ENCODE data around the gene SIM1.

Gene SIM1

DNA sequence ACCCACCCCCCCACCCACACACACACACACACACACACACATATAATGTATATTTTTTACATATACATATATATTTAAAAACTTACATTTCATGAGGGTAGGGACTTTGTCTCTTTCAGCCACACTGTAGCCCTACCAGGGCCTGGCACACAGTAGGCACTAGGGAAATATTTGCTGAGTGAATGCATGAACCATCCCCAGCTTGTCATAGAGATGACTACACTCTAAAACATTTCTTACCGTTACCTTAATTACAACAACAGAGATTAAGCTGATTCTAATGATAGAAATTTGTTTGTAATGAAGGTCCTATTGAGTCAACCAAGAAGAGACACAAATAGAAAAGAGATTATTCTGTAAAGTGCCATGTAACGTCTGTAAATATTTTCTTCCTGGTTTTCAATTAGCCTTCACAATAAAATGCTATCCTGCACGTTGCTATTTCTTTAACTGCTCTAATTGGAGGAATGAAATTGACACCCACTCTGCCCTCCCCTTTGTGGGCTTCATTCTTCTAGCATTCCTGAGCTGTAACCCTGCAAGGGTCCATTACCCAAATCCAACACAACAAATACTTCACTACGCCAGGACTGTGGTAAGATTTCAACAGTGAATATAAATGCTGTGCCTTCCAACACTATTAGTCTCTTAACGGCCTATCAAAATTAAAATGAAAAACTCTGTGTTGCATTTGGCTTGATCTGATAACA, 30.8 kb downstream of the SIM1 start:
- DNase-seq (ENCODE audit: insufficient read length) = no peak
- TF ChIP-seq POLR2A (IDR thresholded peaks at IDR 0.05; ENCODE audit: low read depth, low read length) (no peak), TAF1 (IDR thresholded peaks at IDR 0.05; ENCODE audit: borderline replicate concordance, low read depth, low read length) (no peak), POLR2AphosphoS5 (IDR thresholded peaks at IDR 0.05; ENCODE audit: low read depth, low read length) (no peak)
- FAIRE-seq = no peak

GRCh38 chr6:100432136-100432535, 32.6 kb downstream of the SIM1 start:
- TF ChIP-seq POLR2A (IDR thresholded peaks at IDR 0.05; ENCODE audit: low read depth, low read length) (no peak), POLR2AphosphoS5 (IDR thresholded peaks at IDR 0.05; ENCODE audit: low read depth, low read length) (no peak), TAF1 (IDR thresholded peaks at IDR 0.05; ENCODE audit: borderline replicate concordance, low read depth, low read length) (no peak)
- no peak for FAIRE-seq
- DNase-seq (ENCODE audit: insufficient read length) = no peak

DNA sequence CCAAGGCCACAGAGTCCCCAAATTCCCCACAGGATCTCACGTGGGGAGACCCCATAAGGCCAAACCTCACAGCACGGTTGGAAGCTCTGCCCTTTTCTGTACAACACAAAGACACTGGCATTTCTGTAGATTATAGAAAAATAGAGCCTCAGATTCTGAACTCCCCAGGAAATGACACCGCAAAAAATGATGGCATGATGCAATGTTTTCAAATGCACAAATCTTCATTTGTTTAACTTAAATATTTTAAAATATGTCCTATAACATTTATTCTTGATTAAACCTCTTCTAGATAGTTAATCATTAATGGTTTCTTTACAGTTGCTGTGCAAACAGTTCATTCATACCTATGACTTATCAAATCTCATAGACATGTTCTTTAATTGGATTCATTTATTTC, 33.8 kb downstream of the SIM1 start:
- DNase-seq (ENCODE audit: insufficient read length) = no peak
- FAIRE-seq = no peak
- TF ChIP-seq POLR2AphosphoS5 (IDR thresholded peaks at IDR 0.05; ENCODE audit: low read depth, low read length) (no peak), POLR2A (IDR thresholded peaks at IDR 0.05; ENCODE audit: low read depth, low read length) (no peak), TAF1 (IDR thresholded peaks at IDR 0.05; ENCODE audit: borderline replicate concordance, low read depth, low read length) (no peak)

DNA sequence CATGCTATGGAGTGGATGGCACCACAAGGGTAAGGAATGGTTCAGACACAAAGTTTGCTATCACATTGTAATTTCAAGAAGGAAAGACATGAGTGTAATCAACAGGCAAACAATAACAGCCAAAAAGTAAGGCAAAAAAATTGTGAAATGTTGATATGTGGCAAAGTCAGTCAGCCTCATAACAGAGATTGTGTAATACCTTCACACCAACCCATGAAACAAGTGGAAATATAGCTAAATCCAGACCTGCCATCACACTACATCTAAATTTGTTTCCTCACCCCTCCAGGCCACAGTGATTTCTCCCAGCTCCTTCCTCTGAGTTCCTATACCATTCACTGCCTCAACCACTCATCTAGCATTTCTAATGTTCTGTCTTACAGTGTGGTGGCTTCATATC, 37.3 kb downstream of the SIM1 start:
- FAIRE-seq (no peak), DNase-seq (ENCODE audit: insufficient read length) (no peak)
- TF ChIP-seq POLR2A (IDR thresholded peaks at IDR 0.05; ENCODE audit: low read depth, low read length) (no peak), TAF1 (IDR thresholded peaks at IDR 0.05; ENCODE audit: borderline replicate concordance, low read depth, low read length) (no peak), POLR2AphosphoS5 (IDR thresholded peaks at IDR 0.05; ENCODE audit: low read depth, low read length) (no peak)

- TF ChIP-seq POLR2AphosphoS5 (IDR thresholded peaks at IDR 0.05; ENCODE audit: low read depth, low read length) (no peak), TAF1 (IDR thresholded peaks at IDR 0.05; ENCODE audit: borderline replicate concordance, low read depth, low read length) (no peak), POLR2A (IDR thresholded peaks at IDR 0.05; ENCODE audit: low read depth, low read length) (no peak)
- FAIRE-seq = no peak
- DNase-seq (ENCODE audit: insufficient read length) = no peak
Observed at GRCh38 chr6:100426744-100427338, 37.9 kb downstream of the SIM1 start.

- no peak for FAIRE-seq
- no peak for DNase-seq (ENCODE audit: insufficient read length)
- TF ChIP-seq POLR2A (IDR thresholded peaks at IDR 0.05; ENCODE audit: low read depth, low read length) = no peak
- no peak for TF ChIP-seq TAF1 (IDR thresholded peaks at IDR 0.05; ENCODE audit: borderline replicate concordance, low read depth, low read length)
- TF ChIP-seq POLR2AphosphoS5 (IDR thresholded peaks at IDR 0.05; ENCODE audit: low read depth, low read length) = no peak
Observed at GRCh38 chr6:100426241-100426640, 38.5 kb downstream of the SIM1 start.

DNA sequence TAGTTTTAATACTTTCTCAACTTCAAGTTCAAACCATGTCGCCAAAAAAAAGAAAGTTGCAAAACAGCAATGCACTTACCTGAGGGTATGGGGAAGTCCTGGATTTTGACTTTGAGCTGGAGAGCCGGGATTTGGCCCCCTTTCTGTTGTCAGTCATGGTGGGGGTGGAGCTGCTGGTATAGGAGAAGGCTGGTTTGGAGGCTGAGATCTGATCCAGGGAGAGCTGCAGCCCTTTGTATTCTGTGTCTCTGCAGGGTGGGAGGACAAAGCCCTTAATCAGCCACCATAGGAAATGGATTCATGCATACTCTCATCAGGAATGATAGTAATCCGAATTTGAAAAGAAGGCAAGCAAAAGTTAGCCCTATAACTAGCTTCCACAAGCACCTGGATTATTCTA, 44.0 kb downstream of the SIM1 start:
- DNase-seq (ENCODE audit: insufficient read length) (no peak), FAIRE-seq (no peak)
- TF ChIP-seq POLR2A (IDR thresholded peaks at IDR 0.05; ENCODE audit: low read depth, low read length) (no peak), TAF1 (IDR thresholded peaks at IDR 0.05; ENCODE audit: borderline replicate concordance, low read depth, low read length) (no peak), POLR2AphosphoS5 (IDR thresholded peaks at IDR 0.05; ENCODE audit: low read depth, low read length) (no peak)

- DNase-seq (ENCODE audit: insufficient read length) = no peak
- TF ChIP-seq POLR2A (IDR thresholded peaks at IDR 0.05; ENCODE audit: low read depth, low read length) (no peak), POLR2AphosphoS5 (IDR thresholded peaks at IDR 0.05; ENCODE audit: low read depth, low read length) (no peak), TAF1 (IDR thresholded peaks at IDR 0.05; ENCODE audit: borderline replicate concordance, low read depth, low read length) (no peak)
- no peak for FAIRE-seq
Observed at GRCh38 chr6:100417036-100417435, 47.7 kb downstream of the SIM1 start.

DNA sequence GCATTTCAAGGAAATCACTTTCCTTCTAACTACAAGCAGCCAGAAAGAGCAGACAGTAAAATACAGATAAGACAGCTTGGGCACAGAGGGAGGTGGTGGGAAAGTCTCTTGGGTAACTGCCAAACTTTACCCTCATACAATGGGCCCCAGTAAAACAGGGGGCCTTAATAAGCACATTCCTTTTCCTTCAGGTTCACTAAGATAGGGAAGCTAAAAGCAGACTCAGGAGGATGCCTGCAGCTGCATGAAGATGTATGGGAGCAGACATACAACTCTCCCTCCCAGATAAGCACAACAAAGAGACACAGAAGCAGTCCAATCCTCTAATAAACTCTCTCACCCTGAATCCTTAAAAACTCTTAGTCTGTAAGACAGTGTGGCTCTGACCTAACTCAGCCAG, 49.0 kb downstream of the SIM1 start:
- DNase-seq (ENCODE audit: insufficient read length) (no peak), FAIRE-seq (no peak)
- TF ChIP-seq POLR2AphosphoS5 (IDR thresholded peaks at IDR 0.05; ENCODE audit: low read depth, low read length) = no peak
- no peak for TF ChIP-seq POLR2A (IDR thresholded peaks at IDR 0.05; ENCODE audit: low read depth, low read length)
- no peak for TF ChIP-seq TAF1 (IDR thresholded peaks at IDR 0.05; ENCODE audit: borderline replicate concordance, low read depth, low read length)

- TF ChIP-seq POLR2A (IDR thresholded peaks at IDR 0.05; ENCODE audit: low read depth, low read length) = no peak
- TF ChIP-seq TAF1 (IDR thresholded peaks at IDR 0.05; ENCODE audit: borderline replicate concordance, low read depth, low read length) = no peak
- TF ChIP-seq POLR2AphosphoS5 (IDR thresholded peaks at IDR 0.05; ENCODE audit: low read depth, low read length) = no peak
- no peak for FAIRE-seq
- DNase-seq (ENCODE audit: insufficient read length) = no peak
Observed at GRCh38 chr6:100412872-100413271, 51.8 kb downstream of the SIM1 start.

DNA sequence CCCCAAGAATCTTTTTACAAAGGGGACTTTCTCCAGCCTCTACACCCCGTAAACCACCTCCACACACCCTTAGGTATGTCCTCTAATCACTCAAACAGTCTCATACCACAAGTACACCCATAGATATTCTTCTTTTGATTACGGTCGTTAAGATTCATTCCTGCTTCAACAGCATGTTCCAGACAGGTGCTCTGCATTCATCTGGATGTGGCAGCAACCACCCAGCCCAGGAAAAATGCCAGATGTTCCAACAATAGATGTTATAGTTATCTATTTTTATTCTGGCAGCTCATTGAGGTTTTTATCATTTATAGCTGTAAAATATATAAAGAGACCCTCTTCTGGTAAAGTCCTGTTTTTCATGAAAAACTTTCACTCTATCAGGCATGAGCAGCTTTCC, 60.7 kb downstream of the SIM1 start:
- TF ChIP-seq POLR2A (IDR thresholded peaks at IDR 0.05; ENCODE audit: low read depth, low read length) (no peak), POLR2AphosphoS5 (IDR thresholded peaks at IDR 0.05; ENCODE audit: low read depth, low read length) (no peak), TAF1 (IDR thresholded peaks at IDR 0.05; ENCODE audit: borderline replicate concordance, low read depth, low read length) (no peak)
- FAIRE-seq (no peak), DNase-seq (ENCODE audit: insufficient read length) (no peak)

GRCh38 chr6:100393493-100393892, 71.2 kb downstream of the SIM1 start:
- FAIRE-seq = no peak
- DNase-seq (ENCODE audit: insufficient read length) = no peak
- TF ChIP-seq POLR2AphosphoS5 (IDR thresholded peaks at IDR 0.05; ENCODE audit: low read depth, low read length) = no peak
- no peak for TF ChIP-seq POLR2A (IDR thresholded peaks at IDR 0.05; ENCODE audit: low read depth, low read length)
- TF ChIP-seq TAF1 (IDR thresholded peaks at IDR 0.05; ENCODE audit: borderline replicate concordance, low read depth, low read length) = no peak
